ENCODE measurements around the gene PTGS1.
A peak's percentile ranks its signal among the peaks of the same experiment; 100 is the strongest.

Gene PTGS1

GRCh38 chr9:122377241-122378164, 6.7 kb downstream of the PTGS1 start:
- no peak for TF ChIP-seq CTCF (IDR thresholded peaks at IDR 0.05; ENCODE audit: extremely low read depth, missing control alignments)
- DNase-seq (ENCODE audit: low spot score), result no peak

- DNase-seq (ENCODE audit: low spot score), result no peak
- no peak for TF ChIP-seq CTCF (IDR thresholded peaks at IDR 0.05; ENCODE audit: extremely low read depth, missing control alignments)
Observed at GRCh38 chr9:122378236-122378635, 7.4 kb downstream of the PTGS1 start.

DNA sequence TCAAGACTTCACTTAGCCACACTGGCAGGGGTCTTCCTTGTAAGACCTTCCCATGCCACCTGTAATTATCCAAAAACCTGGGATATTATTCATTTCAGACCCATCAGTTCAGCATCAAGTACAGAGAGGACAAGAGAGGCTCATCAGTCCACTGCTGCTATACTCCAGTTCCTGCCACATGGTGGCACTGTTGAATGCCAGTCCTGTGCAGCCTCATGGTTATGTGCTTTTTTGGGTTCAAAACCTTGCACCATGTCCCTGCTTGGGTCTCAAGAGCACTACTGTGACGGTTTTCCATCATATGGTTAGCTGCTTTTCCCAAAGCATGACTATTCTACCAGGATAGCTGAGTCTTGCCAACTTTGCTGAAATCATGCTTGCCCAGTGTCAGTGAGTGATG, 8.5 kb downstream of the PTGS1 start:
- peak; percentile 11 for TF ChIP-seq CTCF (IDR thresholded peaks at IDR 0.05; ENCODE audit: extremely low read depth, missing control alignments)
- DNase-seq (ENCODE audit: low spot score), result no peak

- no peak for DNase-seq (ENCODE audit: low spot score)
Observed at GRCh38 chr9:122380293-122380692, 9.5 kb downstream of the PTGS1 start.

GRCh38 chr9:122381206-122381950, 10.6 kb downstream of the PTGS1 start:
- TF ChIP-seq CTCF (IDR thresholded peaks at IDR 0.05; ENCODE audit: extremely low read depth, missing control alignments), result no peak

More at GRCh38 chr9:122380293-122380692, 9.5 kb downstream of the PTGS1 start:
- no peak for TF ChIP-seq CTCF (IDR thresholded peaks at IDR 0.05; ENCODE audit: extremely low read depth, missing control alignments)

GRCh38 chr9:122382901-122383850, 12.4 kb downstream of the PTGS1 start:
- no peak for TF ChIP-seq CTCF (IDR thresholded peaks at IDR 0.05; ENCODE audit: extremely low read depth, missing control alignments)
- DNase-seq (ENCODE audit: low spot score), result no peak

More at GRCh38 chr9:122381206-122381950, 10.6 kb downstream of the PTGS1 start:
- no peak for DNase-seq (ENCODE audit: low spot score)

Measured in GM20000 (cell line).